Measurements from ENCODE around the gene EXT2. TPM values are rescaled to one million over a fixed set of nuclear protein-coding genes. Genes with fewer than 3 reads are reported as not detected.

Gene EXT2
- total and polyA plus RNA-seq, 2 donors = 19.3 to 20.2 TPM

DNA sequence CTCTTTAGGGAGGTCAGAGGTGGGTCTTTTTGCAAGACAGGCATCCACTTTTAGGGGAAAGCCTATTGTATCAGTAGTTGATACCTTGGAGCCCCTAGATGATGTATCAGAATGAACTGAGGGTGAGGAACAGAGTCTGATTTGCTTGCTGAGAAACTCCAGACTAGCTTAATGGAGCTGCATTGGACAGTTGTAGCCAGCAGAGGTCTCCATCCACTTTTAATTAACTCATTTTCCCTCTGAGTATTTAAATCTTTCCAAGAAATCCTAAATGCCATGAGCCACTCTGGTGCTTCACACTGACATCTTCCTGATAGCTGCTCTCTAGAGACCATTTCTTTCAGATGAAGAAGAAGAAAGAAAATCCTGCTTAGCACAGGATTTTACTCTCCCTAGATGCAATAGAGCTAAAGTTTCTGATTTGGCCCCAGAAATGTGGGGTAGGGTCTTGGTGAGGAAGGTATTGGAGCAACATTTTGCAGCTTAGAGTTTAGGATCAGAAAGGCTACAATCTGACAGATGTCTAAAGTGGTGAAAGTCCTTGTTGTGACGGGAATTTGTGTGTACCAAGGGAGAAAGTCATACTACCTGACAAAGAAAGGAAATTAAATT is 38.0 kb downstream of the EXT2 start:
- Histone ChIP-seq H3K4me3 (ENCODE audit: low read length in 2 of 2) (no peak overlapping the region), H3K27me3 (ENCODE audit: control insufficient read depth in 2 of 2, insufficient read depth in 1 of 2, low read length in 1 of 2) (no peaks in the 10 kb centered on the region), H3K9me3 (ENCODE audit: control insufficient read depth in 2 of 2, insufficient read depth in 1 of 2, low read length in 1 of 2) (no peaks in the 10 kb centered on the region), H3K4me1 (ENCODE audit: control insufficient read depth in 2 of 2, insufficient read depth in 2 of 2, low read length in 2 of 2) (no peaks in the 10 kb centered on the region), H3K36me3 (ENCODE audit: control insufficient read depth in 2 of 2, insufficient read depth in 2 of 2, low read length in 1 of 2) (peaks cover 8% of the 10 kb centered on the region in 2 donors), H3K27ac (ENCODE audit: low read depth in 1 of 2, low read length in 1 of 2) (no peak overlapping the region)
- peak in 1 of 9 donors; percentile 6 for DNase-seq (ENCODE audit: low read depth in 6 of 9, low spot score in 9 of 9)
- WGBS = 100% methylated on average over 1 of the region's 1 CpG

DNA sequence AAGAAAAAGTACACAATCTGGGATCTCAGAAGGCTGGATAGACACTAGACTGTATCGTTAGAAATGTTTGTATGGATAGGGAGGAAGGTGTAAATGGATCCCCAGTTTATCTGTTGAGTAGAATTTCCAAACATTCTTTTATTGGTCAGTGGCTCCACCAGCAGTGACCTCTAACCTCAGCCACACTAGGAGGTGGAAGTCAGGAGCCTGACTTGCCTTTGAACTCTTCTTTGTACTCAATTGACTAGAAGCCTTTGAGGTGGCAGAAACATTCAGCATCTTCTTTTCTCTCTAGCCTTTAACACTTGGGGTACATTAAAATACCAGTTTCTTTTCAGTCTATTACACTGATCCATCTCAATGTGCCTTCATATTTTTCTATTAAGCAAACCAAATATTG is 39.1 kb downstream of the EXT2 start:
- 94% methylated on average over 1 of the region's 1 CpG for WGBS
- no peak for DNase-seq (ENCODE audit: low read depth in 6 of 9, low spot score in 9 of 9)
- Histone ChIP-seq H3K36me3 (ENCODE audit: control insufficient read depth in 2 of 2, insufficient read depth in 2 of 2, low read length in 1 of 2) (peaks cover 6 to 7% of the 10 kb centered on the region in 2 donors), H3K27ac (ENCODE audit: low read depth in 1 of 2, low read length in 1 of 2) (no peak overlapping the region), H3K4me3 (ENCODE audit: low read length in 2 of 2) (no peak overlapping the region), H3K4me1 (ENCODE audit: control insufficient read depth in 2 of 2, insufficient read depth in 2 of 2, low read length in 2 of 2) (no peaks in the 10 kb centered on the region), H3K9me3 (ENCODE audit: control insufficient read depth in 2 of 2, insufficient read depth in 1 of 2, low read length in 1 of 2) (no peaks in the 10 kb centered on the region), H3K27me3 (ENCODE audit: control insufficient read depth in 2 of 2, insufficient read depth in 1 of 2, low read length in 1 of 2) (no peaks in the 10 kb centered on the region)

DNA sequence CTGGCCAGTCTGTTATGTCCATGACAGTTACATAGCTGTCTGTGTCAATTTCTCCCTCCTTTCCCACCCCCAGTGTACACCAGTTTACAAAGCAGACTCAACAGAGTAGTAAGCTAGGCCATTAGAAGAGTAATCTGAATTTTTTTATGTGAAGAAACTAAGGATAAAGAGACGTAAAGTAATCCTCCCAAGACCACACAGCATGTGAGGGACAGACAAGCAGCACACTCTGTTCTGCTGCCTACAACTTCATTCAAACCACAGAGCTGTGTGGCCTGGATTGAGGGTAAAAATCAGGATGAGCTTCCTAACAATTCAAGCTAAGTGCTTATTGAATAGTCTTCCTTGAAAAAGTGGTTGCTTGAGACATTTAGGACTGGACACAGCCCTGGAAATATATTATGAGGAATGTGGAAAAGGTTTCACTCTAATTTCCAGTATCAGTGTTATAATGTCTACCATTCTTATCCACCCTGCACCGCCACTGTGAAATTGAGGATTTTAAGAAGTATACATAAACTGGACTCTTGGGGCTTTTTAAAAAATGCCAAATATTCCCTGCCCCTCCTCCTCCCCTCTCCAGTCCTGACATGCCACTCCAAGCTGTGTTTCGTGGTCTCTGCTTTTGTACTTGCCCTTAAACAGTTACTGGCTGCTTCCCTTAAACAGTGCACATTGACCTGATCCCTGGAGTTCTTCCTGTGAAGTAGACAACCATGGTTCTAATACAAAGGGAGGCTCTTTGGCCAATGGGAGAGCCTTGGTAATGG is 40.9 kb downstream of the EXT2 start:
- H3K27me3 ChIP-seq (ENCODE audit: control insufficient read depth in 2 of 2, insufficient read depth in 1 of 2, low read length in 1 of 2) = no peaks in the 10 kb centered on the region
- WGBS = 95% methylated on average over 3 of the region's 3 CpGs
- H3K9me3 ChIP-seq (ENCODE audit: control insufficient read depth in 2 of 2, insufficient read depth in 1 of 2, low read length in 1 of 2) = no peaks in the 10 kb centered on the region
- no peaks in the 10 kb centered on the region for H3K4me1 ChIP-seq (ENCODE audit: control insufficient read depth in 2 of 2, insufficient read depth in 2 of 2, low read length in 2 of 2)
- H3K4me3 ChIP-seq (ENCODE audit: low read length in 2 of 2) = no peak overlapping the region
- no peak for DNase-seq (ENCODE audit: low read depth in 6 of 9, low spot score in 9 of 9)
- H3K27ac ChIP-seq (ENCODE audit: low read depth in 1 of 2, low read length in 1 of 2) = no peak overlapping the region
- peaks cover 0 to under 1% of the 10 kb centered on the region in 2 donors for H3K36me3 ChIP-seq (ENCODE audit: control insufficient read depth in 2 of 2, insufficient read depth in 2 of 2, low read length in 1 of 2)

DNA sequence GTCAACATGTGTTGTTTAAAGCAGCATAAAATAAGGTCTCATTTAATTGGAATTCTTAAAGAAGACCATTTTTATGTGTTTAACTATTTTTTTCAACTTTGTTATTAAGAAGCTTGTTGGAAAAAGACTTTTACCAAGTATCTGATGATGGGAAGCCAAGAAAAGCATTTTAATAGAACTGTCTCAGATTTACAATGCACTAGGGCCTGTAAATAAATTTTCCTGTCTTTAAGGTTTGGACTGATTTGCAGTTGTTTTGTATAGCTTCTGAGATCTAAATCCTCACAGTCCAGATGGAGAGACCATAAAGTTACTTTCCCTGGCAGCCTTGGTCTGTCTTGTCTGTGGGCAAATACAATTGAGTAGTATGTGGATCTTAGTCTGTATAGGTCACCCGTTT is 41.6 kb downstream of the EXT2 start:
- WGBS = 100% methylated on average over 1 of the region's 1 CpG
- Histone ChIP-seq H3K27me3 (ENCODE audit: control insufficient read depth in 2 of 2, insufficient read depth in 1 of 2, low read length in 1 of 2) (no peaks in the 10 kb centered on the region), H3K27ac (ENCODE audit: low read depth in 1 of 2, low read length in 1 of 2) (no peak overlapping the region), H3K9me3 (ENCODE audit: control insufficient read depth in 2 of 2, insufficient read depth in 1 of 2, low read length in 1 of 2) (no peaks in the 10 kb centered on the region), H3K4me3 (ENCODE audit: low read length in 2 of 2) (no peak overlapping the region), H3K36me3 (ENCODE audit: control insufficient read depth in 2 of 2, insufficient read depth in 2 of 2, low read length in 1 of 2) (no peaks in the 10 kb centered on the region), H3K4me1 (ENCODE audit: control insufficient read depth in 2 of 2, insufficient read depth in 2 of 2, low read length in 2 of 2) (no peaks in the 10 kb centered on the region)
- DNase-seq (ENCODE audit: low read depth in 6 of 9, low spot score in 9 of 9) = no peak

DNA sequence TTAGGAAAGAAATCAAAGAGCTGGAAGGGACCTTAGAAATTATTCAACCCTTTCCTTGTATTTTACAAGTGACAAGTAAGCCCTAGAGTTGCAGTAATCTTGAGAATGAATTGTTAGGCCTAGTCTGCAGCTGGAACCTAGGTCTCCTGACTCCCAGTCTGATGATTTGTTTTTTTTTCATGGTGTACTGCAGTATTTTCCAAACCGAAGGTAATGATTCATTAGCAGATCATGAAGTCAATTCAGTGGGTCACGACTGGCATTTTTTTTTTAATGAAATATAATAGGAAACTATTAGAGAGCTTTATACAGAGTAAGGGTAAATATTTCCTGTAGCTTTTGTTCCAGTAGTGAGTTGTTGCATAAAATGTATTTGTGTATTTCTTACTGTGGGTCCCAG is 42.8 kb downstream of the EXT2 start:
- no peak for DNase-seq (ENCODE audit: low read depth in 6 of 9, low spot score in 9 of 9)
- no peaks in the 10 kb centered on the region for H3K4me1 ChIP-seq (ENCODE audit: control insufficient read depth in 2 of 2, insufficient read depth in 2 of 2, low read length in 2 of 2)
- WGBS = 96% methylated on average over 2 of the region's 2 CpGs
- no peaks in the 10 kb centered on the region for H3K36me3 ChIP-seq (ENCODE audit: control insufficient read depth in 2 of 2, insufficient read depth in 2 of 2, low read length in 1 of 2)
- H3K27ac ChIP-seq (ENCODE audit: low read depth in 1 of 2, low read length in 1 of 2) = no peak overlapping the region
- H3K4me3 ChIP-seq (ENCODE audit: low read length in 2 of 2) = no peak overlapping the region
- no peaks in the 10 kb centered on the region for H3K27me3 ChIP-seq (ENCODE audit: control insufficient read depth in 2 of 2, insufficient read depth in 1 of 2, low read length in 1 of 2)
- H3K9me3 ChIP-seq (ENCODE audit: control insufficient read depth in 2 of 2, insufficient read depth in 1 of 2, low read length in 1 of 2) = no peaks in the 10 kb centered on the region

DNA sequence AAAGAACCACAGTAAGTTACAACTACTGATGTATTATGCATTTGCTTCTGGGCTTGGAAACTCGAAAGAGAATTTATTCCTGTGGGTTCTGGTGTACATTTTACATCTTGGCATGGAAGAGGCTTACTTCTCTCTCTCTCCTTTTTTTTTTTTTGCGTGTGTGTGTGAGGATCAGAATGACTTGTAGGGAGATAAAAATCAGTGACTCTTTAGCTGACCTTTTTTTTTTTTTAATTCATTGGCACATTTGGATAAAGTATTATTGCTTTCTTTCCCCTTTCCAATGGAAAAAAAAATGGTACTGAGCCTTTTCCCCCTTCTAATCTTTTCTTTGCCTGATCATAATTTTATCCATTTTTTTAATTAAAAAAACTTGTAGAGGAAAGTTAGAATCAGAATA is 43.5 kb downstream of the EXT2 start:
- H3K4me1 ChIP-seq (ENCODE audit: control insufficient read depth in 2 of 2, insufficient read depth in 2 of 2, low read length in 2 of 2) = no peaks in the 10 kb centered on the region
- H3K27me3 ChIP-seq (ENCODE audit: control insufficient read depth in 2 of 2, insufficient read depth in 1 of 2, low read length in 1 of 2) = no peaks in the 10 kb centered on the region
- H3K9me3 ChIP-seq (ENCODE audit: control insufficient read depth in 2 of 2, insufficient read depth in 1 of 2, low read length in 1 of 2) = no peaks in the 10 kb centered on the region
- no peak overlapping the region for H3K4me3 ChIP-seq (ENCODE audit: low read length in 2 of 2)
- no peaks in the 10 kb centered on the region for H3K36me3 ChIP-seq (ENCODE audit: control insufficient read depth in 2 of 2, insufficient read depth in 2 of 2, low read length in 1 of 2)
- no peak overlapping the region for H3K27ac ChIP-seq (ENCODE audit: low read depth in 1 of 2, low read length in 1 of 2)
- 96% methylated on average over 2 of the region's 2 CpGs for WGBS
- no peak for DNase-seq (ENCODE audit: low read depth in 6 of 9, low spot score in 9 of 9)

DNA sequence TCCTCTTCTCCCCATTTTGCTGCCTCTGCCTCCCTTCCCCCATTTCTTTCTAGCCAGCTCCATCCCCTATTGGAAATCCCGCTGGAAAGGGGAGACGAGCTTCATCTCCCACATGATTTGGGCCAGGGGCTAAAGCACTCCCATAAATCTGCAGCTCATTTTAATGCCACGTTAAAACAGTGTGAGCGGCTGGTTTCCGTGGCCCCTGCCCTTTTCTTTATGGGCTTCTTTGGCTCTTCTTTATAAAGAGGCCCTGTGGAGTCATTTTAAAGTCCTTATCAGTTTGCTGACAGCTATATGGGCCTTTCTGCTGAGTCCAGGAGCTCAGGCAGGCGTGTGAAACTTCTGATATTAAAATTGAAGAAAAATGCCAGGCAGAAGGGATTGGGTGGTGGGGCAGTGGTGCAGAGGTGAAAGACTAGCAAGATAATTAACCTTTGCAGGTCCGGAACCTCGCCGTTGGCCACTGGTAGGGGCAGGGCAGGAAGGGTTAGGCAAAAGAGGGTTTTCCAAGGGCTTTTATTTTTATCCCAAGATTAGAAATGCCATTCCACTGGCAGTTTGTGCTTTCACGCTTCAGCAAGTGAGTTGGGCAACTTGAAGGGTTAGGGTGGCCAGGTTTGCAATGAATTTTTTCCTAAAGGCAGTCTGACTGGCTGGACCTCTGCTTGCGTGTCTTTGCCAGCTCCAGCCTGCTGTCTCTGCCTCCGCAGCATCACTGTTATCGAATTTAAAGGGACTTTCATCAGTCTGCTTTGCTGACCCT is 44.3 kb downstream of the EXT2 start:
- DNase-seq (ENCODE audit: low read depth in 6 of 9, low spot score in 9 of 9) = no peak
- peaks cover 3 to 4% of the 10 kb centered on the region in 2 donors for H3K36me3 ChIP-seq (ENCODE audit: control insufficient read depth in 2 of 2, insufficient read depth in 2 of 2, low read length in 1 of 2)
- WGBS = 96% methylated on average over 13 of the region's 13 CpGs
- H3K4me3 ChIP-seq (ENCODE audit: low read length in 2 of 2) = no peak overlapping the region
- no peaks in the 10 kb centered on the region for H3K9me3 ChIP-seq (ENCODE audit: control insufficient read depth in 2 of 2, insufficient read depth in 1 of 2, low read length in 1 of 2)
- H3K27me3 ChIP-seq (ENCODE audit: control insufficient read depth in 2 of 2, insufficient read depth in 1 of 2, low read length in 1 of 2) = no peaks in the 10 kb centered on the region
- H3K4me1 ChIP-seq (ENCODE audit: control insufficient read depth in 2 of 2, insufficient read depth in 2 of 2, low read length in 2 of 2) = no peaks in the 10 kb centered on the region
- H3K27ac ChIP-seq (ENCODE audit: low read depth in 1 of 2, low read length in 1 of 2) = no peak overlapping the region

DNA sequence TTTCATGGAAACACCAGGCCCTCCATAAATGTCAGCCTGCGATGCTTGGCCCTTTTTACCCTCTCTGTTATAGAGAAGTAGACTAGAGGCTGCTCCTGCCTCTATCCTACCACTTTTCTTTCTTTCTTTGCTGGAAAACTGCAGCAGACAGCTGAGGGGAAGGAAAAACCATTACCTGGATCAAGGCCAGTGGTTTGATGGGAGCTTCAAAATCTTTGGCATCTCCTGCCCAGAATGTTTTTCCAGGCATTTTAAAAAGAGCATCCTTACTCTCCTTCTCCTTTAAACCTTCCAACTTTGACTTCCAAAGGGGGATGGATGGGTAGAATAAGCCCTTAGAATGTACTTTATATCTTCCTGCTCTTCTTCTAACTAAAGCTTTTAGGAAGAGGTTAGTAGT is 44.9 kb downstream of the EXT2 start:
- H3K27ac ChIP-seq (ENCODE audit: low read depth in 1 of 2, low read length in 1 of 2) = no peak overlapping the region
- H3K27me3 ChIP-seq (ENCODE audit: control insufficient read depth in 2 of 2, insufficient read depth in 1 of 2, low read length in 1 of 2) = no peaks in the 10 kb centered on the region
- H3K9me3 ChIP-seq (ENCODE audit: control insufficient read depth in 2 of 2, insufficient read depth in 1 of 2, low read length in 1 of 2) = no peaks in the 10 kb centered on the region
- peaks cover 4 to 5% of the 10 kb centered on the region in 2 donors for H3K36me3 ChIP-seq (ENCODE audit: control insufficient read depth in 2 of 2, insufficient read depth in 2 of 2, low read length in 1 of 2)
- no peaks in the 10 kb centered on the region for H3K4me1 ChIP-seq (ENCODE audit: control insufficient read depth in 2 of 2, insufficient read depth in 2 of 2, low read length in 2 of 2)
- DNase-seq (ENCODE audit: low read depth in 6 of 9, low spot score in 9 of 9) = no peak
- 97% methylated on average over 1 of the region's 1 CpG for WGBS
- no peak overlapping the region for H3K4me3 ChIP-seq (ENCODE audit: low read length in 2 of 2)

DNA sequence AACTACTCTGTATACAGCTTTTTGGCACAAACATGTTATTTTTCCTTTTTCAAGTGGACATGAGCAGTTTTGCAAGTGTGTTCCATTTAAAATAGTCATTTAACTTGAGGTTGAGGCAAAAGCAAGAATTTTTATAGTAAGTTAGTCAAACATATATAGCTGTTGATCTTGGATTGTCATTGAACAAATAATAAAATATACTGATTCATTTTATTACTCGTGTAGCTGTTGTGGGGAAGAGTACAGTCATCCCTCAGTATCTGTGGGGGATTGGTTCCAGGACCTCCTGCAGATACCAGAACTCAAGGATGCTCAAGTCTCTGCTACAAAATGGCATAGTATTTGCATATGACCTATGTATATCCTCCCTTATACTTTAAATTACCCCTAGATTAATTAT is 45.3 kb downstream of the EXT2 start:
- Histone ChIP-seq H3K36me3 (ENCODE audit: control insufficient read depth in 2 of 2, insufficient read depth in 2 of 2, low read length in 1 of 2) (peaks cover 5% of the 10 kb centered on the region in 2 donors), H3K27me3 (ENCODE audit: control insufficient read depth in 2 of 2, insufficient read depth in 1 of 2, low read length in 1 of 2) (no peaks in the 10 kb centered on the region), H3K4me1 (ENCODE audit: control insufficient read depth in 2 of 2, insufficient read depth in 2 of 2, low read length in 2 of 2) (no peaks in the 10 kb centered on the region), H3K4me3 (ENCODE audit: low read length in 2 of 2) (no peak overlapping the region), H3K9me3 (ENCODE audit: control insufficient read depth in 2 of 2, insufficient read depth in 1 of 2, low read length in 1 of 2) (no peaks in the 10 kb centered on the region), H3K27ac (ENCODE audit: low read depth in 1 of 2, low read length in 1 of 2) (no peak overlapping the region)
- no peak for DNase-seq (ENCODE audit: low read depth in 6 of 9, low spot score in 9 of 9)
- WGBS = 92% methylated on average over 1 of the region's 1 CpG

All from thymus (tissue), 11 donors.